IPS DF 4.7 (cell line): ENCODE data around the gene ADSL.
"Not testable (repeated sequence)": the region's sequence is repeated elsewhere in the genome, so short reads cannot be mapped to it uniquely, and the experiment has no call there.

Experiments
- DNase-seq: peaks from one replicate; pipeline ENCODE4 v3.0.0-alpha.2; 2013; ENCODE audit warnings: low spot score; ENCODE audit errors: extremely low read depth

ADSL gene

GRCh38 chr22:40367342-40367741, 21.0 kb downstream of the ADSL start:
- DNase-seq = no peak

- no peak for DNase-seq
These were observed 21.7 kb downstream of the ADSL start for GRCh38 chr22:40368016-40368415.

DNA sequence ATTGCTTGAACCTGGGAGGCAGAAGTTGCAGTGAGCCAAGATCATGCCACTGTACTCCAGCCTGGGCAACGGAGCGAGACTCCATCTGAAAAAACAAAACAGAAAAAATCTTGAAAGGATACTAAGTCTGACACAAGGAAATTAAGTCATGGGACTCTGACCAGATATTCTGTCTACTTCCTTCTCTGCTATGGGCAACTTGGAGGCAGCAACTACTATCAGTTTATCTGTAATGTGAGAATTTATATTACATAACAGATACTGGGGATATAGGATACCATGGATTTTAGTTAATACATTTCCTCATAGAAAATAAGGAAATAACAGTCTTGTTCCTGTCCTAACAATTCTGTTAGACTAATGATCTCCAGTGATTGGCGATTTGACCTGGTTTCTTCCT, 22.5 kb downstream of the ADSL start:
- DNase-seq = no peak

GRCh38 chr22:40374567-40374966, 28.3 kb downstream of the ADSL start:
- DNase-seq = no peak

- no peak for DNase-seq
These were observed 29.8 kb downstream of the ADSL start for GRCh38 chr22:40376149-40376548.

GRCh38 chr22:40377931-40378330, 31.6 kb downstream of the ADSL start:
- no peak for DNase-seq

- not testable (repeated sequence) for DNase-seq
These were observed 32.1 kb downstream of the ADSL start for GRCh38 chr22:40378448-40378847.

GRCh38 chr22:40381461-40381860, 35.2 kb downstream of the ADSL start:
- no peak for DNase-seq

GRCh38 chr22:40383905-40384304, 37.6 kb downstream of the ADSL start:
- DNase-seq = no peak

DNA sequence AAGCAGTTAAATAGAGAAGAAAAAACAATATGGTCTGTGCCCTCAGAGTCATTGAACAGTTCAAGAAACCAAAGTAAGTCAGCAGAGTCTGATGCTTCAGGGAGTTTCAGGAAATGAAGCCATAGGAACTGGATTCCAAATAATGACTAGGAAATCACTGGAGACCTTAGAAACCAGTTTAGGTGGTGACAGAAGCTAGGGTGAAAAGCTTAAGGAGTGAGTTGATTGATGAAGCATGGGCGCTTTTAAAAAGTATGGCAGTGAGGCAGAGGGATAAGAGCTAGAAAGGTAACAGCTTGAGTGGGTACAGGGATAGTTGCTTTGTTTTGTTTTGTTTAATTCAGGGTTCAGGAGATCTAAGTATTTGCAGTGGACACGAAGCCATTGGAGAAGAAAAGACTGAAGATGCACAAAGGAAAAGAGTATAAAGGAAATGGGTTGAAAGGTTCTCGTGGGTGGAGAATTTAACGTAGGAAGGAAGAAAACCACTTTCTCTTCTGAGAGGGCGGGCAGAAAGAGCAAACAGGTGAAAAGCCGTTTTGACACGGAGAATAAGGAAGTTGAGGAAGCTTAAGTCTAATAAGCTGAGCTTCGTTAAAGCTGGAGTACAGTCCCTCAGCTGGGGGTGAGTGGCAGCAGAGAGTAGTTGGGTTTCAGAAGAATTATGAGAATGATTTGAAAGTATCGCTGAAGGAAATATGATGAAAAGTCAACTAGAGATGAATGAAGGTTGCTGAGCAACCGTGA, 38.9 kb downstream of the ADSL start:
- no peak for DNase-seq

DNA sequence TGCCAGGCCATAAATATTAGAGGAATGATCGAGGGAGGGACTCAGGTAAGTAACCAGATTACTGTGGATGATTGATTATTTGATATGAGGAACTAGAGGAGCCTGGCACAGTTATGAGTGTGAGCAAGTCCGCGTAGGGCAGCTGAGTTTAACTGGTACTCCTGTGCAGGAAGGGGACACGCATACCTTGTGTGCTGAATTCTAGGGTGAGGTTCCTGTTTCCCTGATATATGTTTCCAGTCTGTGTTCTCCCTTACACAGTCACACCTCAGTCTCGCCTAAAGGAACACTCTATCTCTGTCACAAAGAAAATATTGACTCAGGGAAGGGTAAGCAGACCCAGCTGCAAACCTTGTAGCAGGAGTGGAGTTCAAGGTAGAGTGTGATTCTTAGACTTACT, 41.4 kb downstream of the ADSL start:
- no peak for DNase-seq

- DNase-seq = no peak
These were observed 41.9 kb downstream of the ADSL start for GRCh38 chr22:40388231-40388630.

- no peak for DNase-seq
These were observed 45.1 kb downstream of the ADSL start for GRCh38 chr22:40391417-40391816.

DNA sequence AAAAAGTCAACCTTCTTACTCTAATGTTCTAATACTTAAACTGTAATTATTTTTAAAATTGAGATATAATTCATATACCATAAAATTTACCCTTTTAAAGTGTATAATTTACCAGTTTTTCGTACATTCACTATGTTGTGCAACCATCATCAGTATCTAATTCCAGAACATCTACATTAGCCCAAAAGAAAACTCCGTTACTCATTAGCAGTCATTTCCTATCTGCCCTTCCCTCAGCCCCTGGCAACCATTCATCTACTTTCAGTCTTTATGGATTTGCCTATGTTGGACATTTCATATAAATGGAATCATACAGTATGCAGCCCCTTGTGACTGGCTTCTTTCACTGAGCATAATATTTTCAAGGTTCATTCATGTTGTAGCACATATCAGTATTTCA, 46.3 kb downstream of the ADSL start:
- no peak for DNase-seq

- DNase-seq = no peak
These were observed 48.3 kb downstream of the ADSL start for GRCh38 chr22:40394607-40395006.

- no peak for DNase-seq
These were observed 49.3 kb downstream of the ADSL start for GRCh38 chr22:40395607-40396006.

GRCh38 chr22:40396882-40397281, 50.6 kb downstream of the ADSL start:
- peak; percentile 11 for DNase-seq

DNA sequence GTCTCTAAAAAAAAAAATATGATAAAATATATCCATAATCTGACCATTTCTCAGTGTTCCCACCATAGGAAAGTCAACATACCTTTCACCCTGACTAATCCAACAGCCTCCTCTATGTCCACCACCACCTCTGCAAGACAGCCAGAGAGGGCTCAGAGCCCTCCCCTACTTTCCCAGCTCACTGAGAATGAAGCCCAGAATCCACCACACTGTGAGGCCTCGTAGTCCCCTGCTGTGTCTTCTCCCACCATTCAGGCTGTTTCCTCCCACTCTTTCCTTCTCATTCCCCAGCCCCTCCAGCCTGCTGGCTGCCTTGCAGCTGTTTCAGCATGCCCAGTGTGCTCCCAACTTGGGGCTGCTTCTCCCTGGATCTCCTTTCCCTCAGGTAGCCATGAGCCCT, 51.1 kb downstream of the ADSL start:
- no peak for DNase-seq

- DNase-seq = no peak
These were observed 53.3 kb downstream of the ADSL start for GRCh38 chr22:40399621-40400020.

DNA sequence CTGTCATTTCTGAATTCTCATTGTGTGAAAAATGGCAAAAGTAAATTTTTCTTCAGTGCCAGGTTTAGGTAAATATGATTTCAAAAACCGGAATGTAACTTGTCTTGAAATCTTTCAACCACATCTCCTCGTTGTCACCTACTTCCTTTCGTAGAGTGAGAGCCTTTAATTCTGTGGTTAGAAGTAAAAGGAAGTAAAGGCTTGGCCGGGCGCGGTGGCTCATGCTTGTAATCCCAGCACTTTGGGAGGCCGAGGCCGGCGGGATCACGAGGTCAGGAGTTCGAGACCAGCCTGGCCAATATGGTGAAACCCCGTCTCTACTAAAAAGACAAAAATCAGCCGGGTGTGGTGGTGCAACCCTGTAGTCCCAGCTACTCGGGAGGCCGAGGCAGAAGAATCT, 53.9 kb downstream of the ADSL start:
- DNase-seq = no peak

DNA sequence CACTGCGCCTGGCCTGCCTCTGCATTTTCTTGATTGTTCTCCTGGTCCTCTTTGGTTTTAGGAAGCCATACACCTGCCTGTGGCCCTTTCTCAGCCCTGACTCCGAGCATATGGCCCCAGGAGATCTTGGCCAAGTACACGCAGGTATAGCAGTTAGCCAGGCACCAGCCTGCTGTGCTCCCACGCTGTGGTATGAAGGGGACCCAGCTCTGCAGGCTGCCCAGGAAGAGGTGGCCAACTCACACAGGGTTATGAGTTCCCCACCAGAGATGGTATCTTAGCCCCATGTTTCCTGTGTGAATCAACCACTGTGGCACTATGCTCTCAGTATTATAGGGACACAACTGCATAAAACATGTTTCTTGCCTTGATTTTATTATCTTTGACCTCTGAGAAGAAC, 55.2 kb downstream of the ADSL start:
- no peak for DNase-seq

GRCh38 chr22:40401981-40402406, 55.7 kb downstream of the ADSL start:
- no peak for DNase-seq

GRCh38 chr22:40403141-40403540, 56.8 kb downstream of the ADSL start:
- no peak for DNase-seq

DNA sequence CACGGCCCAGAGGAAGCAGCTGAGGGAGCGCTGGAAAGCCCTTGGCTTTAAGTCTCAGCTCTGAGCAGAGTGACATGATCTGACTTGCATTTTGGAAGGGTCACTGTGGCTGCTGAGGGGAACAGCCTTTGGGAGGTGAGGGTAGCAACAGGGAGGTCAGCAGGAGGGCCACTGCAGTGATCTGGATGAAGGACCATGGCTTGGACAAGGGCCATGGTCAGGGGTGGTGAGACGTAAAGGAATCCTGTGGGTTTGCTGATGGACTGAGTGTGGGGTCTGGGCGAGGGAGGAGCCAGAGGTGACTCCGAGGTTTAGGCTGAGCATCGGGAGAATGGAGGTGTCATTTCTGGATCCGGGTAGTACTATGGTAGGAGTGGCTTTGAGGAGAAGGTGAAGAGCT, 57.4 kb downstream of the ADSL start:
- DNase-seq = no peak
